CD1c-positive myeloid dendritic cell (primary cell): ENCODE results near the gene ZC3H6.

Experiments
- DNase-seq: peaks from one replicate; pipeline ENCODE4 v3.0.0-alpha.2; 2016; ENCODE audit errors: extremely low spot score

The ZC3H6 gene

GRCh38 chr2:112275311-112275886 is at the start of gene ZC3H6:
ZC3H6 (plus strand) TSS chr2:112275597; CDS start chr2:112275995, 398 bp downstream.
- peak; percentile 100 for DNase-seq

DNA sequence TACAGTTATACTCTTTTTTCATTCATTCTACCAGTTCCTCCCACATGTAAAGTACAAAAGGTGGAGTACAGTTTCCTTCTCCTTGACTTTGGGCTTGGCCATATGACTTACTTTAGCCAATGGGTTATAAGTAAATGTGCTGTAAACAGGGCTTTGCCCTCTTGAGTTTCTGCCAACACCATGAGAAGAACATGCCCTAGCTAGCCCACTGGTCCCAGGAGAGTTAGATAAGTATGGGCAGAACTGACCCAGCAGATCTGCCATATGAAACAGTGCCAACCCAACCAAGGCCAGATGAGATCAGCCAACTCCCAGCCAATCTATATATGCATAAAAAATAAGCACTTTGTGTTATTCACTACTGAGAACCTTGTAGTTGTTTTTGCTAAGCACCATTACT is 46.0 kb upstream of the ZC3H6 start:
- DNase-seq = no peak

DNA sequence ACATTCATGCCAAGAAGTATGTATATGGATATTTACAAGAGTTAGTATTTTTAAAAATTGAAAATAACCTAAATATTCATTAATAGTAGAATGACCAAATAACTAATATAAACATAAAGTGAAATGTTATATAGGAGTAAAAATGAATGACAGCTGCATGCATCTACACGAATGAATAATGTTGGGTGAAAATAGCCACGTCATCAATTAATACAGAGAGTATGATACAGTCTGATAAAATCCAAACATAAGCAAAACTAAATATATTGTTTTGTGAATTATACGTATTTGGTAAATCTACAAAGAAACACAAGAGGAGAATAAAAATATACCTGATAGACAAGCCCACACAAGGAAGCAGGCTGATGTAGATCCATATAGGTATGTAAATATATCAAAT is 45.0 kb upstream of the ZC3H6 start:
- DNase-seq = no peak

DNA sequence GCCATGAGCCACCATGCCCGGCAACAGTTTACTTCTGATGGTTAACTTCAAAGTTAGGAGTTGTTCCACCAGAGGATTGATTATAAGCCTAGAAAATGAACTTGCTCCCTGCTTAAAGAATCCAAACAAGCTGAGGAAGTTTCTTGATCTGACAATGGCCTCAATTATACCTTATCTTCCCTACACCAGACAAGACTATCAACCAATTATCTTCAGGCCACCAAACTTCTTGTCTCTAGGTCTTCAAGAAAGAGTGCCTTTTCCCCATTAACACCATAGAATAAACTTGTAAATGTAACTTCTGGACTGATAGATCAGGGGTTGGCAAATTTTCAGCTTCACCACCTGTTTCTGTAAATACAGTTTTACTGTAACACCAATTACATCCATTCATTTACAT is 35.5 kb upstream of the ZC3H6 start:
- no peak for DNase-seq

GRCh38 chr2:112242384-112242783 is 33.0 kb upstream of the ZC3H6 start:
- no peak for DNase-seq

DNA sequence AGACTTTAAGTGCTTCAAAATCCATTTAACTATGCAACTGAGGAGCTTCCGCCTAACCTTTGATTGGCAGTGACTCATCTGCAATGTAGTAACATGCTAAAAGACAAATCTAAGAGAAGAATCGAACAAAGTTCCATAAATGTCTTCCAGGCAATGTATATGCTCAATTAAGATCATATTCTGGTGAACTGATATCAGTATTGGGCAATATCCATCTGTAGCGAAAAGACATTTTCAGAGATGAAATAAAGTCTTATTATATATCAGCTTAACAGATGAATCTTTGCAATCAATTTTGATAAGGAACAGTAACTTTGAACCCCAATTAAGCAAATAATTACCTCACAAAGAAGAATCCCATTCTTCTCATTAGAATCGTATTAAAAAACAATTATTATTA is 32.2 kb upstream of the ZC3H6 start:
- DNase-seq = no peak

DNA sequence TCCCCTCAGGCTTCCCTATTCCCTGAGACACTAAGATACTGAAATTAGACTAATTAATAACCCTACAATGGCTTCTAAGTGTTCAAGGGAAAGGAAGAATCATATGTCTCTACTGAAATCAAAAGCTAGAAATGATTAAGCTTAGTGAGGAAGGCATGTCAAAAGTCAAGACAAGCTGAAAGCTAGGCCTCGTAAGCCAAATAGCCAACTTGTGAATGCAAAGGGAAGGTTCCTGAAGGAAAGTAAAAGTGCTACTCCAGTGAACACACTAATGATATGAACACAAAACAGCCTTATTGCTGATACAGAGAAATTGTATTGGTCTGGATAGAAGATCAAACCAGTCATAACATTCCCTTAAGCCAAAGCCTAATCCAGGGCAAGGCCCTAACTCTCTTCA is 30.5 kb upstream of the ZC3H6 start:
- DNase-seq = no peak

DNA sequence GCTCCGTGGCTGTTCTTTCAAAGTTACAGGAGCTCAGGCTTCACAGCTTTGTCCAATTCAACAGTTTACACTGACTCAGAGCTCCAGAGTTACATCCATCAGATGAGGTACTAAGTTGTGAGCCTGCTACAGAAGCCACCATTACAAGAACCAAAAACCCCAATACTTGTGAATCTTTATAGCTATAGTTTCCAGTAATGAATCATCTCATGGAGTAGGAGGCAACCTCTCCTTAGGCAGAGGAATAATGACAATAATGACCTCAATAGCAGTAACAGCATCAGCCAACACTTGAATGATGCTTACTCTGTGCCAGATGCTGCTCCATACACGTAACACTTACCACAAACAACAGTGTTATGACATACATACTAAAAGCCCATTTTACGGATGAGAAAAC is 24.1 kb upstream of the ZC3H6 start:
- DNase-seq = no peak

- peak; percentile 66 for DNase-seq
Observed at GRCh38 chr2:112253261-112253815, 22.1 kb upstream of the ZC3H6 start.

DNA sequence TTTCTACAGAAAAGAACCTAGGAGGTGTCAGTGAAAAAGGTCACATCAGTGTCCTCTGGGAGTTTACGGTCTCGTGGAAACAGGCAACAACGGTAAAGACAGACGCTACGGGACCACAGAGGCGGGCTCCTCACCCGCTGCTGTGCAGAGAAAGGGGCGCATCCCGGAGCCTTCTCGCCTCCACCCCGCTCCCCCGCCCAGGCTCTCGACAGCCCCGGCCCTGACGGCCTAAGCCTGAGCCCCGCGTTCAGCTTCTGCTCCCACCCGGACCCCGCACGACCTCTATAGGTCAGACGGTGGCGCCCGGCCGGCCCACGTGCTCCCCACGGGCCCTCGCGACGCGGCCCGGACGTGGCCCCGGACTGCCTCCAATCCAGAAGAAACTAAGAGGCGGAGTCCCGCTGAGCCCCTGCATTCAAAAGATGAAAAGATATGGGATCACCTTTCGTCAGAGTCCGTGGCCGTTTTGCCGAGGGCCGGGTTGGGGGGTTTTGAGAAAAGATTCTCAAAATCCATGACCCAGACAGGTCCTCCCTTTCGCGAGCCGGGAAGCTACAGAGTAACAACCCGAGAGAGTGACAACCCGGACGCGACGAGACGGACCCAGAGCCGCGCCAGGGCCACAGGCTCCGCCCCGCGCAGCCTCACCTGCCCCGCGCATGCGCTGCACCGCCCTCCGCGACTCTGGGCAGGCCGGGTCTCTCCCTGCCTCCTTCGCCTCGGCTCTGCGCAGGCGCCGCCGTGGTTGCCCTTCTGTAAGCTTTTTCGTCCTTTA is 20.7 kb upstream of the ZC3H6 start, which contains the start of gene ZC3H8:
ZC3H8 (minus strand) TSS at position 577 of the 775 bp plus-strand sequence; CDS start at position 516, 61 bp downstream.
- DNase-seq = peak; percentile 96

DNA sequence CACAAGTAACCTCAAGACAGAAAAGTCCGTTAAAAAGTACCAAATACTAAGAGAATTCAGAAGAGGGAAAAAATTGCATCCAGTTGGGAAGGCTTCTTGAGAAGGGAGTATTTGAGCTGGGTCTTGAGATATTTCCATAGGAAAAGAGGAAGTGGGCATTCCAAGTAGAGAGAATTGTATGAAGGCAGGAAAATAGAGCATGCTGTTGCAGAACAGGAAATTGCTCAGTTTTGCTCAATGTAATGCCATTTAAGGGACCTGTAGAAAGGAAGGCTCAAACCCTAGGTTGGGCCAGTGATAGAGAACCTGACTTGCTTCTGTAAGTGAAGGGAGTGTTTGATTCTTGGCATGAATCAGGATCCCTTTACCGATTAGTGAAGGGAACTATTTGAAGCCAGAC is 19.5 kb upstream of the ZC3H6 start:
- DNase-seq = peak; percentile 74

GRCh38 chr2:112256654-112257053 is 18.7 kb upstream of the ZC3H6 start:
- DNase-seq = peak; percentile 23

DNA sequence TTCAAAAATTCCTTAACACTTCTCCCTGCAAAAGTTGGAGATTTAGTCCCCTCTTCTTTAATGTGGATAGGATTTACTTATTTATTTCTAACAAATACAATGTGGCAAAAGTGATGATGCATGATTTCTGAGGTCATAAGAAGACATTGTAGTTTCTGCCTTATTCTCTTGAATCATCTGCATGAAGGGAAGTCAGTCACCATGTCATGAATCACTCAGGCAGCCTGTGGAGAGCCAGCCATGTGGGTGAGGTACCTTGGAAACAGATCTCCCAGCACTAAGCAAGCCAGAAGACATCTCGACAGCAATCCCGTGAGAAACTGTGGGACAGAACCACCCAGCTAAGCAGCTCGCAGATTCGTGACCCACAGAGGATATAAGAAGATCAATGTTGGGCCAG is 17.8 kb upstream of the ZC3H6 start:
- peak; percentile 86 for DNase-seq

- DNase-seq = peak; percentile 90
Observed at GRCh38 chr2:112259509-112260294, 15.7 kb upstream of the ZC3H6 start.

GRCh38 chr2:112260295-112260625 is 15.1 kb upstream of the ZC3H6 start:
- no peak for DNase-seq

DNA sequence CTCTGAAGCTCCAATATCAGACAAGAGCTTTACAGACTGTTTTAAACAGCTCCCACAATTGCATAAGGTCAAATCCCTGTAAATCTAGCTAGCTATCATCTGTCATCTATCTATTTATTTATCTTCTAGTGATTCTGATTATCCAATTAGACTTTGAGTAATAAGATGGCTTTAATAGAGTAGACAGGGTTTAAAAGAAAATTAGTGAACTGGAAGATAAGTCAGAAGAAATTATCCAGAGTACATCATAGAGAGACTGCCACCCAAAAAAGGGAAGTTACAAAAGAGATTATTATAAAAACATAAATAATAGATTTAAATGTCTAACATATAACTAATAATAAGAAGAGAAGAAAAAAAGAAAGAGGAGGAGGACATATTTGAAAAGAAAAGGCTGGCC is 12.5 kb upstream of the ZC3H6 start:
- no peak for DNase-seq

DNA sequence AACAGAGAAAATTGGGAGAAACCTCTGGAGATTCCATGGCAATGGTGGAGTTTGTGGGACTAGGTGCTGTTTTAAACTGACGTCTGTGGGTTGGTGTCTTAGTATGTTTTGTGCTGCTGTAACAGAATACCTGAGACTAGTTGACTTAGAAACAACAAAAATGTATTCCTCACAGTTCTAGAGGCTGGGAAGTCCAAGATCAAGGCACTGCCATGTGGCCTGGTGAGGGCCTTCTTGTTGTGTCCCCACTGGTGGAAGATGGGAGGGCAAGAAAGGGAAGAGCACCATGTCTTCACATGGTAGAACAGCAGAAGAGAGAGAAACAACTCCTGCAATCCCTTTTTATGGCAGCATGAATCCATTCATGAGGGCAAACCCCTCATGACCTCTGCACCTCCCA is 6.8 kb upstream of the ZC3H6 start:
- DNase-seq = no peak

- no peak for DNase-seq
Observed at GRCh38 chr2:112272669-112273068, 2.7 kb upstream of the ZC3H6 start.

DNA sequence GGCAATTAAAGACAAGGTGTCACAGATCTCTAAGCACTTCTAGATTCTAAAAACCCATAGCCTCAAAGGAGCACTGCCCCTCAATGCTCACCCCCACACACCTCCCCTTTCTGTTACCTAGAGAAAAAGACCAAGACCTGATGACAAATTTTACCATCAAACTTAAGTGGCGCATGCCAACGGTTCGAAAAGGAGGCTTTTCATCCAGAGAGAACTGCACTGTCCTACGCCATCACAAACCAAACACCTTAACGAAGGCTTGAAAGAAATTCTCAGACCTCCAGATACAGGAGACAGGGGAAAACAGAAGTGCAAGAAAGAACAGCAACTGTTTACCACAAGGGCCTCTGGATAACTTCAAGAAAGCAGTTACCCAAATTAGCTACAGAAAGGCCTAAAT is 2.0 kb upstream of the ZC3H6 start:
- no peak for DNase-seq

DNA sequence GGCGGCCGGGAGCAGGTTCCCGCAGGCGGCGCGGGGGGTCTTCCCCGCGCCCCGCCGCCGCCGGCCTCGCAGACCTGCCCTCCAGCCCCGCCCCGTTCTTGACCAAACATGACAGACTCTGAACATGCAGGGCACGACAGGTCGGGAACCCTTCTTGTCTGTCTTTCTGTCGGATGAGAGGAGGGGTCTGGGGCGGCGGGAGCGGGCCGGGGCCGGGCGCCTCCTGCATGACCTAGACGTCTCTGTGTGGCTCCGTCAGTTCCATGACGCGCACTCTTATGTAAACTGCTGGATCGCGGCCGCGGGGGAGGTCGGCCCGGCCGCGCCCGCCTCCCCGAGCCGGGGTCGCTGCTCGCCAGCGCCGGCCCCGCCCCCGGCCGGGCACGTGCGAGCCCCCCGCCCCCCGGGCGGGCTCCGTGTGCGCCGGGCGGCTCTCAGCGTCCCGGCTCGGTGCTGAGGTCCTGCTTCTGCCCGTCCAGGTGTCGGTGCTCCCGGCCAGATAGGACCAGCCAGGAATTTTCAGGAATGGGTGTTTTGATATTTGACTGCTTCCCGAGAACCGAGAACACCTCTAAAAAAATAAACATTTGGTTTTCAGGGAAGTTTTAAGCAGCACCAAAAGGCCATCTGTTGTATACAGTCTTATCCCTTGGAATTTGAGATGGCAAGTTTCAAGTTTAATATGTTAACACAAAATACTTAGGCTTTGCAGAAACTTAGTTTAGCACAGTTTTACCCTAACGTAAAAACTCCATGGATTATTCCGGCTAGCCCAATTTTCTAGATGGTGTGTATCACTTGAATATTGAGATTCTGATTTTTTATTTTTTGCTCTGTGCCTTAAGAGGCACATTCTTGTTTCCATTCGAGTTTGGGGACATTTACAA is 733 bp downstream of the ZC3H6 start:
- peak; percentile 86 for DNase-seq

- DNase-seq = no peak
Observed at GRCh38 chr2:112276954-112277353, 1.6 kb downstream of the ZC3H6 start.
